ENCODE results near the gene EVL.
"Not testable (repeated sequence)": the region's sequence is repeated elsewhere in the genome, so short reads cannot be mapped to it uniquely, and the experiment has no call there.

The EVL gene

DNA sequence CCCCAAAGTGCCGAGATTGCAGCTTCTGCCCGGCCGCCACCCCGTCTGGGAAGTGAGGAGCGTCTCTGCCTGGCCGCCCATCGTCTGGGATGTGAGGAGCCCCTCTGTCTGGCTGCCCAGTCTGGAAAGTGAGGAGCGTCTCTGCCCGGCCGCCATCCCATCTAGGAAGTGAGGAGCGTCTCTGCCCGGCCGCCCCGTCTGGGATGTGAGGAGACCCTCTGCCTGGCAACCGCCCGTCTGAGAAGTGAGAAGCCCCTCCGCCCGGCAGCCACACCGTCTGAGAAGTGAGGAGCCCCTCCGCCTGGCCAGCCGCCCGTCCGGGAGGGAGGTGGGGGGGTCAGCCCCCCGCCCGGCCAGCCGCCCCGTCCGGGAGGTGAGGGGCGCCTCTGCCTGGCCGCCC lies 115.4 kb downstream of the EVL start:
- not testable (repeated sequence) for DNase-seq

DNA sequence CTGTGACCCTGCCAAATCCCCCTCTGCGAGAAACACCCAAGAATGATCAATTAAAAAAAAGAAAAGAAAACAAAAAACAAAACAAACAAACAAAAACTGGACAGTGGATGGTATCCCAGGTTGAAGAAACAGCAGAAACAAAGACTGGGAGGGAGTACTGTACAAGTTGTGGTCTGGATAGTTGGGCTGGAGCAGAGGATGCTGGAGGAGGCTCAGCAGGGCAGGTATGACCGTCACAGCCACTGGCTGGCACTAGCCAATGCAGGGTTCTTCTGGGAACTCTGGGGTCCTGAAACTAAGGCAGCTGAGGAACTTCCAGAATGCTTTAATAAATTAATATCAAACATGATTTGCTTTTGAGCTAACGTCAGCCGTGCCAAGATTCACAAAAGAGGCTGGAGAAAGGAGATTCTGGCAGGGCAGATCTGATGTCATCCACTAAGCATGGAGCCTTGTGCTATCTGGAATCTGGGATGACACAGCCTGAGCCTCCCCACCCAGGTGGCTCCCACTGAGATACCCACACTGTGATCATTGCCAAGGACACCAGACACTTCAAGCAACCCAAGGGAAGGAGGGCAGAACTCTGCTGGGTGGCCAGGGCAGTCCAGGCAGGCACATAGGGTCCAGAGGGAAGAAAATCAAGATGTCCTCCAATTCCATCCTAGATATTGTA lies 116.8 kb downstream of the EVL start:
- DNase-seq: not testable (repeated sequence)

DNA sequence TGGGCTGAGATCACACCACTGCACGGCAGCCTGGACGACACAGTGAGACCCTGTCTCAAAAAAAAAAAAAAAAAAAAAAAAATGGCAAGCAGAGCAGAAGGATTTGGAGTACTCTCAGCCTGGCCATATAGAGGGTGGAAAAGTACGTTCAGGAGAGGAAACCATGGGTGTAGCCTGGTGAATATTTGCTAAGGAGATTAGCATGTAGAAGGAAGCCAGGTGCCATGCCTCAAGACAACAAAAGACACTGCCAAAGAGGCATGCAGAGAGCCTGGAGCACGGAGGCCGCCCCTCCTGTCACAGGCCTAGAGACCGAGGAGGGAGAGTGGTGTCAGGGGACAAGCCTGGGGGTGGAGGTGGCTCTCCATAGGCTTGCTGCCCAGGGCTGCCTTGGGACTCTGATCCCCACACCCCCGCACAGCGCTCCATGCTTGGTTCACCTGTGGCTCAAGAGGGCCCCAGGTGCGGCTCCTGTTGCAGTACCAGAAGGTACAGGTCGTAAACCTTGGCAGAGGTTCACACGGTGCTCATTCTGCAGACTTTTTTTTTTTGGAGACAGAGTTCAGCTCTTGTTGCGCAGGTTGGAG lies 122.1 kb downstream of the EVL start:
- no peak for DNase-seq

DNA sequence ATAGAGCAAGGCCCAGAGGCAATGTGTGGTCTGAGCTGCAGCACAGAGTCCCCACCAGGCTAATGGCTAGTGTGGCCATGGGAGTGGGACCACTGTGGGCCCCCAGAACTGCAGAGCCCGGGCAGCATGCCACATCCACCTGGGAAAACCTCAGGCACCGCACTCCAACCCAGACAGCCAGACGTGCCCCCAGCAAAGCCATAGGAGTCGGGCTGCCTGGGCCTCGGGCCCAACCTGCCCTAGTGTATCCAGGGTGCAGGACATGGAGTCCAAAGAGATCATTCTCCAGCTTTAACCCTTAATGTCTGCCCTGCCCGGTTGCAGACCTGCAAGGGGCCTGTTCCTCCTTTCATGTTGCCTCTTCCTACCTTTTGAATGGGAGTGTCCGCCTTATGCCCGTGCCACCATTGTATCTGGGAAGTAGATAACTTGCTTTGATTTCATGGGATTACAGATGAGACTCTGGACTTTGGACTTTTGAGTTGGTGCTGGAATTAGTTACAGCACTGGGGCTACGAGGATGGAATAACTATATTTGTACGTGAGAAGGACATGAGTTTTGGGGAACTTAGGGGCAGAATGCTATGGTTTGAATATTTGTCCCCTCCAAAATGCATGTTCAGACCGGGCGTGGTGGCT lies 123.3 kb downstream of the EVL start:
- DNase-seq: no peak

DNA sequence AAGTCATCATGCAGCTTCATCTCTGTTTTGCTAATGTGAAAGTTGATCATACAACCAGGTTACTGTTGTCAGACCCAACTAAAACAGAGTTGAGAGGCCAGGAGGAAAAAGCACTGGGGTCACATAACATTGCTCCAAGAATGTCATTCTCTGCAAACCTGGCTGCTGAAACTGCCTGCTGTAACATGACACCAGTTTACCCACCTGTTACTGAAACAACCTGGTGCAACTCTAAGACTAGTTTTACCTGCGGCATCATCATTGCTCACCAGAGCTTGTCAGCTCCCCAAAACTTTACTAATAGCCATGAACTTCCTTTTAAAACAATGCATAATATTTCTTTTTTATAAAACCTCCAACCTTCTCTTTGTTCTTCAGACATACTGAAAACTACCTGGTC lies 124.9 kb downstream of the EVL start:
- no peak for DNase-seq

DNA sequence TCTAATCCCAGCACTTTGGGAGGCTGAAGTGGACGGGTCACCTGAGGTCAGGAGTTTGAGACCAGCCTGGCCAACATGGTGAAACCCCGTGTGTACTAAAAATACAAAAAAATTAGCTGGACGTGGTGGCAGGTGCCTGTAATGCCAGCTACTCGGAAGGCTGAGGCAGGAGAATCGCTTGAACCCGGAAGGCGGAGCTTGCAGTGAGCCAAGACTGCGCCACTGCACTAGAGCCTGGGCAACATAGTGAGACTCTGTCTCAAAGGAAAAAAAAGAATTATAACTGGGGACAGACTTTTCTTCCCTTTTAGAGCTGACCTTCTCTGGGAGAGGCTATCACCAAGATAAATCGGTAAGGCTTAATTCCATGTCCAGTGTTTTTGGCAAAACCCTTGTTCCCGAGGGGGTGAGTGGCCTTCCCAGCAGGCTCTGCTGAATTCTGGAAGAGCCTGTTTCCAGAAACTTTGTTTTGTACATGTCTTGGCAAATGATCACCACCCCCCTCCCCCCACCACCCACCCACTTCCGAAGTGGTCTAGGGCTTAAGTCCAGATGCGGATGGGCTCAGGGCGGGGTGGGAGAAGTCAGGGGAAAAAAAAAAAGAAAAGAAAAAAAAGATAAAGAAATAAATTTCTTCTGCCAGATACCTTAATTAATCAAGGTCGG lies 126.5 kb downstream of the EVL start:
- DNase-seq: no peak

DNA sequence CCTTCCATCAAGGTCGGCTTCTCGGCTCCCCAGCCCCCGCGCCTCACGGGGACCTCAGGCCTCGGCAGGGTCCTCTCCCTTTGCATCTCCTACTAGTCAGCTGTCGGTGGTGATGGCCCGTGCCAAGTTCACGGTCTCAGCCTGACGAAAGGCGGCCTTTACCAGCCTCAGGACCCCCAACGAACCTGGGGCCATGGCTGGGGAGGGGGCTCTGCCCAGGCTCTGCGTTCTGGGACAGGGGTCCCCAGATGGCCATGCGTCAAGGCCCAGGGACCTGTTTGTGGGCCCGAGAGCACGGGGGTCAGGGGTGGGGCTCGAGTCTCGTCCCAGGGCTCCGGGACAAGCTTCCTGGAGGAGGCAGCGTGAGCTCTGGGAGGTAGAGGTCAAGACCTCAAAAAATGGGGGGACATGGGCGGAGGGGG lies 127.0 kb downstream of the EVL start:
- no peak for DNase-seq

DNA sequence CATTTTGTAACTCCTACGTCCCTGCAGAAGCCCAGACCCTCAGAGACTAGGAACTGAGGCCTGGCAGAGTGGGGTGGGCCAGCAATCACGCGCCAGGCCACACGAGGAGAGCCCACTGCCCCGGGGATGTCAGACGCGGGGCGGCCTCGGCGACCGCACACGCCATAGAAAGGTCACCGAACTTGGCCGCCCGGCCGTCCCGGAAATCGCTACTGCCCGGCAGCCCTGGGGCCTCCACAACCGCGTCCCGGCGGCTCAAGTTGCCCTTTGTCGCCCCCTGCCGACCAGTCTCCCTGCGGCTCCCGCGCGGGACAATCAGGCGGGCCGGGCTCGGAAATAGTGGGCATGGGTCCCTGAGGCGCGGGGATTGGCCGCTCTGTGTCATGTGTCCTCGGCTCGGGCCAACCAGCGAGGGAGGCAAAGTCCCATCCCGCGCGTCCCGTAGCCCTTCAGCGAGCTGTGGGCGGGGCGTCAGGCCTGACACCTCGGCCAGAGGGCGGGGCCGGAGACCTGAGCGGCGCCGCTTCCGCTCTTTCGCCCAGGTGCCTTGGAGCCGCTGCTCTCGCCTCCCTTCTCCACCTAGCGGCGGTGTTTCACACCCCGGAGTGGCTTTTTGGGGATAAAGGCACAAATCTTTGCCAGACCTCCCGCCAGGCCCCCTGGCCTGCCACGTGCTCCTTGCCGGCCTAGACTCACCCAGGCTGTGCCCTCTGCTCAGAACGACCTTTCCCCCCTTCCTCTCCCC lies 127.6 kb downstream of the EVL start:
- peak; percentile 99 to 100 for DNase-seq

All from CD4-positive, alpha-beta T cell treated with Interleukin-4 for 1 hour (primary cell).